NB4 (cell line): ENCODE data around the gene MMP28.

Experiments
- CTCF ChIP-seq: IDR thresholded peaks from one replicate; pipeline ENCODE4 v1.5.1; 2012; ENCODE audit warnings: low read depth, low read length
- POLR2A ChIP-seq: IDR thresholded peaks from 2 replicates; pipeline ENCODE4 v1.6.1; 2011; ENCODE audit warnings: mild to moderate bottlenecking; ENCODE audit not compliant: insufficient read length; ENCODE audit errors: extremely low read depth

- TF ChIP-seq POLR2A (no peak), CTCF (no peak)
These were observed 43.0 kb downstream of the MMP28 start for GRCh38 chr17:35752471-35752870.
